GM19438 (cell line): Measurements from ENCODE around the gene SMOC2.

ENCODE experiments used
- ATAC-seq: cut with Tn5 transposase; IDR thresholded peaks from one replicate; pipeline ENCODE4 v1.9.1; 2021; ENCODE audit warnings: low read depth; ENCODE audit not compliant: unreplicated experiment

The SMOC2 gene

GRCh38 chr6:168473197-168473596 lies 32.2 kb downstream of the SMOC2 start:
- no peak for ATAC-seq

- no peak for ATAC-seq
Measured at GRCh38 chr6:168475188-168476013, 34.4 kb downstream of the SMOC2 start.

GRCh38 chr6:168479421-168479820 lies 38.4 kb downstream of the SMOC2 start:
- ATAC-seq, result no peak

GRCh38 chr6:168480481-168480880 lies 39.5 kb downstream of the SMOC2 start:
- no peak for ATAC-seq

GRCh38 chr6:168485818-168486217 lies 44.8 kb downstream of the SMOC2 start:
- ATAC-seq, result no peak

GRCh38 chr6:168490757-168491156 lies 49.8 kb downstream of the SMOC2 start:
- no peak for ATAC-seq

- no peak for ATAC-seq
Measured at GRCh38 chr6:168493976-168494375, 53.0 kb downstream of the SMOC2 start.

GRCh38 chr6:168494726-168495125 lies 53.7 kb downstream of the SMOC2 start:
- ATAC-seq, result no peak

GRCh38 chr6:168495133-168495532 lies 54.1 kb downstream of the SMOC2 start:
- ATAC-seq, result no peak

- ATAC-seq, result no peak
Measured at GRCh38 chr6:168495636-168496035, 54.7 kb downstream of the SMOC2 start.

GRCh38 chr6:168496139-168496996 lies 55.4 kb downstream of the SMOC2 start:
- no peak for ATAC-seq

GRCh38 chr6:168496997-168497331 lies 56.0 kb downstream of the SMOC2 start:
- ATAC-seq, result no peak

GRCh38 chr6:168497381-168497780 lies 56.4 kb downstream of the SMOC2 start:
- no peak for ATAC-seq

- ATAC-seq, result no peak
Measured at GRCh38 chr6:168498161-168498843, 57.3 kb downstream of the SMOC2 start.

- no peak for ATAC-seq
Measured at GRCh38 chr6:168499045-168499650, 58.2 kb downstream of the SMOC2 start.

GRCh38 chr6:168500519-168500918 lies 59.5 kb downstream of the SMOC2 start:
- ATAC-seq, result no peak

- no peak for ATAC-seq
Measured at GRCh38 chr6:168501561-168501960, 60.6 kb downstream of the SMOC2 start.

- ATAC-seq, result no peak
Measured at GRCh38 chr6:168504366-168504765, 63.4 kb downstream of the SMOC2 start.

GRCh38 chr6:168506460-168506859 lies 65.5 kb downstream of the SMOC2 start:
- no peak for ATAC-seq

- no peak for ATAC-seq
Measured at GRCh38 chr6:168507297-168507696, 66.3 kb downstream of the SMOC2 start.

GRCh38 chr6:168507730-168508129 lies 66.7 kb downstream of the SMOC2 start:
- no peak for ATAC-seq
